ENCODE data around the gene POFUT2. TPM values are rescaled to one million over a fixed set of nuclear protein-coding genes. Genes with fewer than 3 reads are reported as not detected.
"Not testable (repeated sequence)": the region's sequence is repeated elsewhere in the genome, so short reads cannot be mapped to it uniquely, and the experiment has no call there.

The POFUT2 gene
- total RNA-seq, 2 experiments from 2014 or later: 56.6 to 57.2 TPM

DNA sequence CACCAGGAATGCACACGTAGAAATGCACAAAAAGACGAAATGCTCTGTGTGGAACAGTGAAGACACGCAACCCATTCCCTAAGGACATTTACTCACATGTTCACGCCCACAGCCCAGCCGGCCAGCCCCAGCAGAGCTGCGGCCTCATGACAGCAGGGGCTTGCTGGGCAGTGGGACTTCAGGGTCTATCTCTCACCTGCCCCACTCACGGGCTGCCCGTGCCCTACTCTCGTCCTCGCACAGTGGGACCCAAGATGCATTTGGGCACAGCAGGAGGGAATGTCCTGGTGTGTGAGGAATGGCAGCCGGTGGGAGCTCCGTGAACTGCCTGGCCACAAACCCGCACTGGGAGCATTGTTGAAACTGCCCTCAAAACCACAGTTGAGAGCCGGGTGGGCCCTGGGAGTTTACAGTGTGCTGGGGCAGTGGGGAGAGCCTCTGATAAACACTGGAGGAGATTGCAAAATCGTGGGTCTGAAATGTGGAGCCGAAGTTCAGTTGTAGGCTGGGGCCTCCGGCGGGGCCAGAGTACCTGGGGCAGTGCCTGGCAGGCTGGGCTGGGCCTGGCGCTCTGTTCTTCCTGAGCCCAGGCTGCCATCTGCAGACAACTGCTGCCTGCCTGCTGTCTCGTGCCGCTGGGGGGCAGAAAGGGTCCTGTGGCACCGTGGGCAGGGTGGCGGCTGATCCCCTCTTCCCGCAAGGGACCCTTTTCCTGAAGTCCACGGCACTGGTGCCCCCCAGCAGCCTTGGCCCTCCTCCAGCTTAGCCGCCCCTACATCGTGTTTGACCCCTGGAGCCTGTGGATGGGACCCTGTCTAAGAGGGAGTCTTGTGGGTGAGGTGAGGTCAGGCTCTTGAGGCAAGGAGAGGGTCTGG lies 20.7 kb upstream of the POFUT2 start:
- ChIA-PET CTCF (interaction anchor here (0.8 to 1.4 kb wide), 4 partner anchors 10 to 20 kb away, joined by 3 to 9 read pairs (median 3); no protein-coding TSS in a partner anchor), POLR2A (interaction anchor here (1.2 to 1.5 kb wide), 2 partner anchors 15 to 16 kb away, joined by 4 to 6 read pairs; no protein-coding TSS in a partner anchor)
- no peak overlapping the region for H3K4me3 Mint-ChIP-seq
- H3K27ac Mint-ChIP-seq: no peak overlapping the region
- TF ChIP-seq, protein P1, sequence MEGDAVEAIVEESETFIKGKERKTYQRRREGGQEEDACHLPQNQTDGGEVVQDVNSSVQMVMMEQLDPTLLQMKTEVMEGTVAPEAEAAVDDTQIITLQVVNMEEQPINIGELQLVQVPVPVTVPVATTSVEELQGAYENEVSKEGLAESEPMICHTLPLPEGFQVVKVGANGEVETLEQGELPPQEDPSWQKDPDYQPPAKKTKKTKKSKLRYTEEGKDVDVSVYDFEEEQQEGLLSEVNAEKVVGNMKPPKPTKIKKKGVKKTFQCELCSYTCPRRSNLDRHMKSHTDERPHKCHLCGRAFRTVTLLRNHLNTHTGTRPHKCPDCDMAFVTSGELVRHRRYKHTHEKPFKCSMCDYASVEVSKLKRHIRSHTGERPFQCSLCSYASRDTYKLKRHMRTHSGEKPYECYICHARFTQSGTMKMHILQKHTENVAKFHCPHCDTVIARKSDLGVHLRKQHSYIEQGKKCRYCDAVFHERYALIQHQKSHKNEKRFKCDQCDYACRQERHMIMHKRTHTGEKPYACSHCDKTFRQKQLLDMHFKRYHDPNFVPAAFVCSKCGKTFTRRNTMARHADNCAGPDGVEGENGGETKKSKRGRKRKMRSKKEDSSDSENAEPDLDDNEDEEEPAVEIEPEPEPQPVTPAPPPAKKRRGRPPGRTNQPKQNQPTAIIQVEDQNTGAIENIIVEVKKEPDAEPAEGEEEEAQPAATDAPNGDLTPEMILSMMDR (IDR thresholded peaks at IDR 0.05): no peak
- H3K9me3 Mint-ChIP-seq: peaks cover 3% of the 10 kb centered on the region
- peaks cover 23% of the 10 kb centered on the region for H3K4me1 Mint-ChIP-seq (ENCODE audit: low read depth)
- intact Hi-C loops (cut with DNase I, micrococcal nuclease): no loop called here
- no peaks in the 10 kb centered on the region for H3K36me3 ChIP-seq (ENCODE audit: insufficient read depth, low read length)
- no peaks in the 10 kb centered on the region for H3K36me3 Mint-ChIP-seq (ENCODE audit: low read depth)
- DNase-seq (no peak), ATAC-seq (ENCODE audit: poor library complexity) (no peak)
- no peak overlapping the region for H3K4me3 ChIP-seq (ENCODE audit: low read length)
- peaks cover 34% of the 10 kb centered on the region for H3K4me1 ChIP-seq (ENCODE audit: insufficient read depth, low read length)
- H3K27ac ChIP-seq (ENCODE audit: low read depth in 1 of 2, low read length in 2 of 2): no peak overlapping the region
- H3K27me3 ChIP-seq (ENCODE audit: control insufficient read depth in 1 of 2, insufficient read depth in 2 of 2, low read length in 2 of 2): no peaks in the 10 kb centered on the region
- no peaks in the 10 kb centered on the region for H3K27me3 Mint-ChIP-seq
- peaks cover 0 to 5% of the 10 kb centered on the region in 2 experiments for H3K9me3 ChIP-seq (ENCODE audit: control insufficient read depth in 1 of 2, insufficient read depth in 1 of 2, low read length in 2 of 2)

DNA sequence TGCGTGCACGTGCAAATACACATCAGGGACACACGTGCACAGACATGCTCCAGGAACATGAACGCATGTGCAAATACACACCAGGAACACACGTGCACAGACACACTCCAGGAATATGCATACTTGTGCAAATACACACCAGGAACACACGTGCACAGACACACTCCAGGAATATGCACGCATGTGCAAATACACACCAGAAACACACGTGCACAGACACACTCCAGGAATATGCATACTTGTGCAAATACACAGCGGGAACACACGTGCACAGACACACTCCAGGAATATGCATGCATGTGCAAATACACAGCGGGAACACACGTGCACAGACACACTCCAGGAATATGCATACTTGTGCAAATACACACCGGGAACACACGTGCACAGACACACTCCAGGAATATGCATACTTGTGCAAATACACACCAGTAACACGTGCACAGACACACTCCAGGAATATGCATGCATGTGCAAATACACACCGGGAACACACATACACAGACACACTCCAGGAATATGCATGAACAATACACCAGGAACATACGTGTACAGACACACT lies 20.0 kb upstream of the POFUT2 start:
- intact Hi-C loops (cut with DNase I, micrococcal nuclease); H3K27me3 ChIP-seq (ENCODE audit: control insufficient read depth in 1 of 2, insufficient read depth in 2 of 2, low read length in 2 of 2); ATAC-seq (ENCODE audit: poor library complexity); CTCF ChIA-PET; POLR2A ChIA-PET; H3K27me3 Mint-ChIP-seq; H3K4me3 ChIP-seq (ENCODE audit: low read length); H3K36me3 ChIP-seq (ENCODE audit: insufficient read depth, low read length); H3K36me3 Mint-ChIP-seq (ENCODE audit: low read depth); H3K4me3 Mint-ChIP-seq; H3K9me3 Mint-ChIP-seq; H3K27ac Mint-ChIP-seq; H3K27ac ChIP-seq (ENCODE audit: low read depth in 1 of 2, low read length in 2 of 2); H3K9me3 ChIP-seq (ENCODE audit: control insufficient read depth in 1 of 2, insufficient read depth in 1 of 2, low read length in 2 of 2); DNase-seq: not testable (repeated sequence)
- peaks cover 23% of the 10 kb centered on the region for H3K4me1 Mint-ChIP-seq (ENCODE audit: low read depth)
- H3K4me1 ChIP-seq (ENCODE audit: insufficient read depth, low read length): peaks cover 42% of the 10 kb centered on the region

GRCh38 chr21:45306832-45307571 lies 19.3 kb upstream of the POFUT2 start:
- Mint-ChIP-seq H3K4me1 (ENCODE audit: low read depth) (peaks cover 27% of the 10 kb centered on the region), H3K9me3 (no peaks in the 10 kb centered on the region), H3K27me3 (no peaks in the 10 kb centered on the region), H3K27ac (no peak overlapping the region), H3K4me3 (no peak overlapping the region), H3K36me3 (ENCODE audit: low read depth) (no peaks in the 10 kb centered on the region)
- TF ChIP-seq, protein P1 (IDR thresholded peaks at IDR 0.05): no peak
- ChIA-PET CTCF (no interaction called here), POLR2A (no interaction called here)
- peaks cover 48% of the 10 kb centered on the region for H3K4me1 ChIP-seq (ENCODE audit: insufficient read depth, low read length)
- no peaks in the 10 kb centered on the region for H3K27me3 ChIP-seq (ENCODE audit: control insufficient read depth in 1 of 2, insufficient read depth in 2 of 2, low read length in 2 of 2)
- H3K36me3 ChIP-seq (ENCODE audit: insufficient read depth, low read length): no peaks in the 10 kb centered on the region
- DNase-seq (no peak), ATAC-seq (ENCODE audit: poor library complexity) (no peak)
- H3K27ac ChIP-seq (ENCODE audit: low read depth in 1 of 2, low read length in 2 of 2): no peak overlapping the region
- no peak overlapping the region for H3K4me3 ChIP-seq (ENCODE audit: low read length)
- peaks cover 0 to 5% of the 10 kb centered on the region in 2 experiments for H3K9me3 ChIP-seq (ENCODE audit: control insufficient read depth in 1 of 2, insufficient read depth in 1 of 2, low read length in 2 of 2)
- intact Hi-C loops (cut with DNase I, micrococcal nuclease): no loop called here
